K562 (cell line): ENCODE data around the gene CD14. TPM values are rescaled to one million over a fixed set of nuclear protein-coding genes. Genes with fewer than 3 reads are reported as not detected.

Source experiments
- ARNT ChIP-seq, 2 experiments: fragments of 450-650 bp; IDR thresholded peaks; 2 replicates each; pipeline ENCODE4 v1.6.1; 2016; ENCODE audit warnings: mild to moderate bottlenecking in 1 of 2
- CHD1 ChIP-seq: fragments of 200-600 bp; sonication (generic); IDR thresholded peaks from one replicate; pipeline ENCODE4 v1.6.1; 2012; ENCODE audit warnings: mild to moderate bottlenecking, moderate library complexity, low read length, inconsistent platforms
- DACH1 ChIP-seq: fragments of 450-650 bp; IDR thresholded peaks from 2 replicates; pipeline ENCODE4 v1.6.1; 2018; ENCODE audit not compliant: partially characterized antibody
- GABPB2 ChIP-seq: fragments of 250-450 bp; sonication (Bioruptor Pico); conservative IDR thresholded peaks from 2 replicates; pipeline ENCODE4 v1.5.1; 2021; ENCODE audit warnings: mild to moderate bottlenecking
- KDM4B ChIP-seq, 2 experiments: fragments of 450-650 bp in 1 of 2; sonication (generic) in 1 of 2; IDR thresholded peaks; 2 replicates each; pipeline ENCODE4 v1.6.1; 2016 to 2017; ENCODE audit warnings: borderline replicate concordance in 2 of 2, antibody characterized with exemption in 1 of 2, low read depth in 1 of 2, mild to moderate bottlenecking in 1 of 2
- MAZ ChIP-seq, 2 experiments: fragments of 450-650 bp in 1 of 2; sonication (generic) in 1 of 2; formaldehyde crosslinking; IDR thresholded peaks in 1 of 2; conservative IDR thresholded peaks in 1 of 2; 2 replicates each; pipeline versions ENCODE4 v1.4.0 to v1.5.0; 2020; ENCODE audit warnings: mild to moderate bottlenecking in 1 of 2, missing genetic modification reagents in 1 of 2
- MECOM ChIP-seq: fragments of 250-450 bp; sonication (Bioruptor Pico); IDR thresholded peaks from 2 replicates; pipeline ENCODE4 v1.8.0; 2022; ENCODE audit warnings: inconsistent platforms
- MTF1 ChIP-seq: fragments of 250-450 bp; sonication (Bioruptor Pico); IDR thresholded peaks from 2 replicates; pipeline ENCODE4 v1.9.0; 2021; ENCODE audit warnings: moderate library complexity, mild to moderate bottlenecking, inconsistent platforms, borderline replicate concordance
- NCOR1 ChIP-seq: fragments of 450-650 bp; IDR thresholded peaks from 2 replicates; pipeline ENCODE4 v1.6.1; 2016; ENCODE audit warnings: mild to moderate bottlenecking, moderate library complexity
- PHB2 ChIP-seq: fragments of 450-650 bp; IDR thresholded peaks from 2 replicates; pipeline ENCODE4 v1.6.1; 2017; ENCODE audit warnings: low read depth
- SMAD2 ChIP-seq: fragments of 150-350 bp; IDR thresholded peaks from 2 replicates; pipeline ENCODE4 v1.6.1; 2014; ENCODE audit warnings: low read depth, mild to moderate bottlenecking, low read length
- TAL1 ChIP-seq: fragments of 450-650 bp; IDR thresholded peaks from 2 replicates; pipeline ENCODE4 v1.6.1; 2016; ENCODE audit warnings: mild to moderate bottlenecking
- XRCC4 ChIP-seq: IDR thresholded peaks from one replicate; pipeline ENCODE4 v1.6.1; 2011; ENCODE audit not compliant: insufficient read depth, insufficient read length; ENCODE audit errors: extremely low read depth
- ZBTB7A ChIP-seq: IDR thresholded peaks from 2 replicates; pipeline ENCODE4 v1.6.1; 2011; ENCODE audit warnings: low read depth, mild to moderate bottlenecking, low read length, moderate library complexity, borderline replicate concordance; ENCODE audit not compliant: control insufficient read depth
- ZC3H11A ChIP-seq: IDR thresholded peaks from 2 replicates; pipeline ENCODE4 v1.6.1; 2012; ENCODE audit warnings: low read depth, low read length, improper control_type of control experiment
- ZNF507 ChIP-seq: conservative IDR thresholded peaks from 2 replicates; pipeline ENCODE4 v1.6.1; 2017; ENCODE audit warnings: missing genetic modification characterization, missing compliant biosample characterization
- polyA plus RNA-seq, 8 experiments: library from polyadenylated mRNA; depleted of rRNA in 4 of 8; stranded (reverse) in 5 of 8; unstranded in 3 of 8; fragments of >200 nt; fragmentation: Nextera tagmentation in 2 of 8; fragmentation: Illumina TruSeq in 1 of 8; extraction: Ambion mirVana in 2 of 8; extraction: Trizol in 1 of 8; gene quantifications; 2 replicates each; pipeline versions ENCODE4 v1.2.1 to v1.2.3, GENCODE V29; 2011 to 2014; ENCODE audit warnings: inconsistent platforms in 1 of 8, missing spikeins in 1 of 8
- total RNA-seq, 7 experiments: library from RNA; depleted of rRNA in 6 of 7; stranded (reverse); fragments of >200 nt in 6 of 7; fragmentation: Illumina TruSeq in 2 of 7; extraction: Trizol in 2 of 7; gene quantifications; 2 replicates each; pipeline versions ENCODE4 v1.2.1 to v1.2.3, GENCODE V29; 2011 to 2021; ENCODE audit warnings: low replicate concordance in 1 of 7
- TF ChIP-seq, protein P1 (sequence below), 2 experiments: fragments of 450-650 bp in 1 of 2; IDR thresholded peaks; 2 replicates each; pipeline ENCODE4 v1.6.1; 2011 to 2017; ENCODE audit warnings: low read depth in 2 of 2, antibody characterized with exemption in 1 of 2, borderline replicate concordance in 1 of 2, low read length in 1 of 2, mild to moderate bottlenecking in 1 of 2, mixed read lengths in 1 of 2; ENCODE audit not compliant: control insufficient read depth in 1 of 2
- TF ChIP-seq, protein P2 (sequence below): fragments of 250-450 bp; sonication (Bioruptor Pico); IDR thresholded peaks from 2 replicates; pipeline ENCODE4 v1.5.0; 2021; ENCODE audit warnings: mild to moderate bottlenecking, moderate library complexity
- TF ChIP-seq, protein P3 (sequence below): fragments of 250-450 bp; sonication (Bioruptor Pico); IDR thresholded peaks from 2 replicates; pipeline ENCODE4 v1.4.0; 2020
- TF ChIP-seq, protein P4 (sequence below): fragments of 250-450 bp; sonication (Bioruptor Pico); IDR thresholded peaks from 2 replicates; pipeline ENCODE4 v1.4.0; 2020; ENCODE audit warnings: mild to moderate bottlenecking

The CD14 gene
- total and polyA plus RNA-seq, 9 of the 15 experiments (the other 6 are each of a cell fraction or from before 2014, with no cell fraction given) = 0.07 to 0.47 (median 0.14) TPM; not detected in 2

DNA sequence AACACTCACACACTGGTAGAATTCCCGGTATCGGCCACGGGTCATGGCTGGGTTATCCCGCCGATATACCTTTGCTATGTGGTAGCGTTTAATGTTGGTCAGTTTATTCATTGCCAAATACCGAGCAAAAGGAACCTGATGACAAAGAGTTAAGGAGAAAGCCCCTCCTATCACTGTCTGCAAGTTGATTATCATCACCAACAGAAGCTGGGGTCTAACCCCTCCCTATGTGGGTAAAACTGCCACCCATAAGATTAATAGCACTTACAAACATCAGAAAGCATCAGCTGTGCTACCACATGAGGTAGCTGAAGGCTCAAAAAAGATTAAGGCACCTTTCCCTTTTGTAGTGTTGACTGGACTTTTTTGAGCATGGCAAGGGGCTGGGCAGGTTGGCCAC, 46.0 kb upstream of the CD14 start (continued):
- TF ChIP-seq, protein P1, sequence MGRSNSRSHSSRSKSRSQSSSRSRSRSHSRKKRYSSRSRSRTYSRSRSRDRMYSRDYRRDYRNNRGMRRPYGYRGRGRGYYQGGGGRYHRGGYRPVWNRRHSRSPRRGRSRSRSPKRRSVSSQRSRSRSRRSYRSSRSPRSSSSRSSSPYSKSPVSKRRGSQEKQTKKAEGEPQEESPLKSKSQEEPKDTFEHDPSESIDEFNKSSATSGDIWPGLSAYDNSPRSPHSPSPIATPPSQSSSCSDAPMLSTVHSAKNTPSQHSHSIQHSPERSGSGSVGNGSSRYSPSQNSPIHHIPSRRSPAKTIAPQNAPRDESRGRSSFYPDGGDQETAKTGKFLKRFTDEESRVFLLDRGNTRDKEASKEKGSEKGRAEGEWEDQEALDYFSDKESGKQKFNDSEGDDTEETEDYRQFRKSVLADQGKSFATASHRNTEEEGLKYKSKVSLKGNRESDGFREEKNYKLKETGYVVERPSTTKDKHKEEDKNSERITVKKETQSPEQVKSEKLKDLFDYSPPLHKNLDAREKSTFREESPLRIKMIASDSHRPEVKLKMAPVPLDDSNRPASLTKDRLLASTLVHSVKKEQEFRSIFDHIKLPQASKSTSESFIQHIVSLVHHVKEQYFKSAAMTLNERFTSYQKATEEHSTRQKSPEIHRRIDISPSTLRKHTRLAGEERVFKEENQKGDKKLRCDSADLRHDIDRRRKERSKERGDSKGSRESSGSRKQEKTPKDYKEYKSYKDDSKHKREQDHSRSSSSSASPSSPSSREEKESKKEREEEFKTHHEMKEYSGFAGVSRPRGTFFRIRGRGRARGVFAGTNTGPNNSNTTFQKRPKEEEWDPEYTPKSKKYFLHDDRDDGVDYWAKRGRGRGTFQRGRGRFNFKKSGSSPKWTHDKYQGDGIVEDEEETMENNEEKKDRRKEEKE (IDR thresholded peaks at IDR 0.05; ENCODE audit: borderline replicate concordance in 1 of 2, control insufficient read depth in 1 of 2, low read depth in 2 of 2, low read length in 1 of 2) = peak in 1 of 2 experiments; percentile 71; a peak in 1 of 4 replicates
- TF ChIP-seq TAL1 = peak; percentile 68
- peak; percentile 76 for TF ChIP-seq NCOR1
- peak in 1 of 2 experiments; percentile 32; a peak in 1 of 4 replicates for TF ChIP-seq ARNT (IDR thresholded peaks at IDR 0.05)
- no peak for TF ChIP-seq CHD1
- no peak for TF ChIP-seq PHB2
- no peak for TF ChIP-seq MTF1 (CRISPR knock-in tag)
- TF ChIP-seq ZBTB7A = 0 out of 2 replicates have a peak, but pooled peaks have one; percentile 26
- TF ChIP-seq, protein P2, sequence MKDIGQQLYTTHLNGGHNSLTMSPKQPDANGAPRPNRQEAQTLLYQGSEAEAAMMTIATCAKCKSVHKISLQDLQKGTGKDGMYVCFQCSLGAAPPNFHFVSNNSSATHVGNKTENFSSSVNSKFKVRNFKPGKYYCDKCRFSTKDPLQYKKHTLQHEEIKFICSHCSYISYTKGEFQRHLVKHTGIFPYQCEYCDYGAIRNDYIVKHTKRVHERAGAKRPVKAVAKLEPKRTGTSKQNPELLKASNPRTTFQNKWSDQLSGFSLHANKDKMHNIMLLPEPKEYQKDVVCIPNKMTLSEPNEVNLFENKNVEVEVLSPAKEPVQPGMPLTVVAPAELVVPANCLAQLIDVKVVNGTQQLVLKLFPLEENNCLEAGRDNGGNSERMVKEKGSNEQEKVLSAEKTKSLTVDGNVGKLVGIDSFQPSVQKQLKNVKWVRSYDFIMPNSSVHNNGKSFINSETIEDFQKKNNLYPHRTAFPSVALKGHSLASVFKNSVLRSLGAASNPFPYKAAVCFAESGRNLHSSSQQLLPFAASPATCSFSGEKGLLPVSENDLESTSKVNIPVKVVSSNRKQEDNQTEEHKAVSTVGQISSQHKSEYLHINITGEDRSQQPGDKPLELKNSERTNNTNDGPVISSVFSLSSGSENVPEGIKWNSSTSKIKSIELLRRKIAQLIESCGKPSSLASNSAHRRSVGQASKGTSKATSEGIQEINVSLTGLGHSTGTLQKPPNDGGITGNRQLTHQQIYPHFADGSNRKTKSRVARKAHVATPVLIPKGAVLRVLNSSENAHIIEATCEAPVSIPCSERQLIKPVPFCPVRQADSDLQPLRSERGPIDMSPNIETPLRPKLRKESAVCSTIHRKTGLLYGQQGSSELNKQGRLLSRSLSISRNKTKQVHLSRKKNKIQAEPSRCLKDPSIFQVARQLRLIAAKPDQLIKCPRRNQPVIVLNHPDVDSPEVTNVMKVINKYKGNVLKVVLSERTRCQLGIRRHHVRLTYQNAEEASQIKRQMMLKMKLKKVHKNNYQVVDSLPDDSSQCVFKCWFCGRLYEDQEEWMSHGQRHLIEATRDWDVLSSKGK (CRISPR knock-in tag) = no peak
- no peak for TF ChIP-seq SMAD2
- no peak for TF ChIP-seq XRCC4
- no peak for TF ChIP-seq GABPB2 (CRISPR knock-in tag)
- no peak for TF ChIP-seq MAZ (CRISPR knock-in tag; conservative IDR thresholded peaks at IDR 0.05 in 1 of 2, IDR thresholded peaks at IDR 0.05 in 1 of 2)
- TF ChIP-seq, protein P3, sequence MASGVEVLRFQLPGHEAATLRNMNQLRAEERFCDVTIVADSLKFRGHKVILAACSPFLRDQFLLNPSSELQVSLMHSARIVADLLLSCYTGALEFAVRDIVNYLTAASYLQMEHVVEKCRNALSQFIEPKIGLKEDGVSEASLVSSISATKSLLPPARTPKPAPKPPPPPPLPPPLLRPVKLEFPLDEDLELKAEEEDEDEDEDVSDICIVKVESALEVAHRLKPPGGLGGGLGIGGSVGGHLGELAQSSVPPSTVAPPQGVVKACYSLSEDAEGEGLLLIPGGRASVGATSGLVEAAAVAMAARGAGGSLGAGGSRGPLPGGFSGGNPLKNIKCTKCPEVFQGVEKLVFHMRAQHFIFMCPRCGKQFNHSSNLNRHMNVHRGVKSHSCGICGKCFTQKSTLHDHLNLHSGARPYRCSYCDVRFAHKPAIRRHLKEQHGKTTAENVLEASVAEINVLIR = no peak
- TF ChIP-seq DACH1 = peak; percentile 54
- no peak for TF ChIP-seq MECOM (CRISPR knock-in tag)
- no peak for TF ChIP-seq KDM4B (IDR thresholded peaks at IDR 0.05; ENCODE audit: borderline replicate concordance in 2 of 2, low read depth in 1 of 2)
- TF ChIP-seq, protein P4, sequence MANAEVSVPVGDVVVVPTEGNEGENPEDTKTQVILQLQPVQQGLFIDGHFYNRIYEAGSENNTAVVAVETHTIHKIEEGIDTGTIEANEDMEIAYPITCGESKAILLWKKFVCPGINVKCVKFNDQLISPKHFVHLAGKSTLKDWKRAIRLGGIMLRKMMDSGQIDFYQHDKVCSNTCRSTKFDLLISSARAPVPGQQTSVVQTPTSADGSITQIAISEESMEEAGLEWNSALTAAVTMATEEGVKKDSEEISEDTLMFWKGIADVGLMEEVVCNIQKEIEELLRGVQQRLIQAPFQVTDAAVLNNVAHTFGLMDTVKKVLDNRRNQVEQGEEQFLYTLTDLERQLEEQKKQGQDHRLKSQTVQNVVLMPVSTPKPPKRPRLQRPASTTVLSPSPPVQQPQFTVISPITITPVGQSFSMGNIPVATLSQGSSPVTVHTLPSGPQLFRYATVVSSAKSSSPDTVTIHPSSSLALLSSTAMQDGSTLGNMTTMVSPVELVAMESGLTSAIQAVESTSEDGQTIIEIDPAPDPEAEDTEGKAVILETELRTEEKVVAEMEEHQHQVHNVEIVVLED = no peak
- no peak for TF ChIP-seq ZNF507
- TF ChIP-seq ZC3H11A = no peak
